Vagina (tissue), 2 donors: ENCODE data around the gene VPS18. TPM values are rescaled to one million over a fixed set of nuclear protein-coding genes. Genes with fewer than 3 reads are reported as not detected.

Source experiments
- DNase-seq, 2 donors: peaks; one replicate each; pipeline ENCODE4 v3.0.0-alpha.2; 2017; ENCODE audit errors: extremely low spot score in 2 of 2
- H3K27ac ChIP-seq: fragments of 200-600 bp; sonication (generic); one replicate; pipeline ENCODE4 v1.5.1; 2019
- H3K27me3 ChIP-seq: fragments of 200-600 bp; sonication (generic); one replicate; pipeline ENCODE4 v1.5.1; 2019
- H3K36me3 ChIP-seq, 2 donors: fragments of 200-600 bp; sonication (generic); one replicate each; pipeline ENCODE4 v1.5.1; 2017 to 2019
- H3K4me1 ChIP-seq: fragments of 200-600 bp; sonication (generic); one replicate; pipeline ENCODE4 v1.5.1; 2019
- H3K4me3 ChIP-seq, 2 donors: fragments of 200-600 bp; sonication (generic); 1 replicate in 1 of 2; 2 replicates in 1 of 2; pipeline ENCODE4 v1.5.1; 2016 to 2019
- H3K9me3 ChIP-seq: fragments of 200-600 bp; sonication (generic); one replicate; pipeline ENCODE4 v1.5.1; 2019
- POLR2A ChIP-seq, 2 donors: fragments of 450-650 bp; IDR thresholded peaks; one replicate each; pipeline ENCODE4 v1.6.1; 2017; ENCODE audit warnings: antibody characterized with exemption in 2 of 2, mild to moderate bottlenecking in 2 of 2, moderate library complexity in 2 of 2
- POLR2AphosphoS5 ChIP-seq, 2 donors: sonication (generic); formaldehyde crosslinking; IDR thresholded peaks; one replicate each; pipeline ENCODE4 v1.9.0; 2017; ENCODE audit warnings: antibody characterized with exemption in 2 of 2, mild to moderate bottlenecking in 2 of 2, low read depth in 1 of 2; ENCODE audit not compliant: insufficient read depth in 1 of 2
- intact Hi-C: fragments of 100-400 bp; cut with DNase I; formaldehyde crosslinking; loops from one replicate; pipeline ENCODE4 v1.15.1; 2023
- total RNA-seq: library from RNA; depleted of rRNA; stranded (reverse); fragments of >200 nt; gene quantifications from one replicate; pipeline ENCODE4 v1.2.3, GENCODE V29; 2016
- TF ChIP-seq, protein P1 (sequence below), 3 experiments: fragments of 450-650 bp in 2 of 3; fragments of 200-600 bp in 1 of 3; sonication (generic) in 1 of 3; IDR thresholded peaks; one replicate each; pipeline ENCODE4 v1.5.1; 2017 to 2019; ENCODE audit warnings: antibody characterized with exemption in 3 of 3, mild to moderate bottlenecking in 2 of 3, moderate library complexity in 2 of 3

The VPS18 gene
- total RNA-seq, 1 donor from 2014 or later = 21.4 TPM

DNA sequence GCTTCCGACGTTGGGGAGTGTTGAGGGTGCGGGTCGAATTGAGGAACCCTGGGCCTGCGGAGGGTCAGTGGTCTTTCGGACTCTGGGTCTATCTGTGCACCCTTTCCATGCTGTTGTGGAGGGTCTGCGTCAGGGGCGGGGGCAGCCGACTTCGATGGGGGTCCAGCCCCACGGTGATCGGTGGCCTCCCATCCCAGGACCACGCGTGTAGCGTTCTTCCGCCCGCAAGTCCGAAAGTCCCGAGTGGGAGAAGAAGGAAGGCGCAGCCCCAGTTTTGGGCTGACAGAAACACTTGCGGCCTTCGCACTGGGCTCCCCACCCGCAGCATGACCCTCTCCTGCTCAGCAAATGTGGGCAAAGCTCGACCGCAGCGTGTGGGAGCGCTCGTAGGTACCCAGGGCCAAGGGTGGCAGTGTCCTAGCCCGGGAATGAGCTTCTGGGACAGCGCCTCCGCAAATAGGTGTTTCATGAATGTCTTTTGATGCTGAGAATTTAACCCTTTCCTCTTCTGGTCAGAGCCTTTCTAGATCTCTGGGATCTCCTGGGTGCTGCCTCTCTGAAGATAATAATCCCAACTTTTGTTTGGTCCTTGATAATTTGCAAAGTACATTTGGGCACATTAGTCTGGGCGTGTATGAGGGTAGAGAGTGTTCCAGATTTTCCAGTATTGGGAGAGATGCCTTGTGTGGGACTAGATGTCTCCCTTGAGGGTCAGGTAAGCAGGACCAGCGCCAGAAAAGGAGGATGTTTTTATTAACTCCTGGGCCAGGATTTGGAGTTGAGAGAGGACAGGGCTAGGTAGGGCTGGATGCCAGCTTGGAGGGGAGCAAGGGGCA, 32.6 kb downstream of the VPS18 start:
- Histone ChIP-seq H3K27me3 (peaks cover 18% of the 10 kb centered on the region), H3K27ac (no peak overlapping the region), H3K4me1 (peaks cover 62% of the 10 kb centered on the region), H3K36me3 (no peaks in the 10 kb centered on the region), H3K9me3 (no peaks in the 10 kb centered on the region), H3K4me3 (no peak overlapping the region)
- no peak for TF ChIP-seq POLR2A (IDR thresholded peaks at IDR 0.05)
- TF ChIP-seq, protein P1, sequence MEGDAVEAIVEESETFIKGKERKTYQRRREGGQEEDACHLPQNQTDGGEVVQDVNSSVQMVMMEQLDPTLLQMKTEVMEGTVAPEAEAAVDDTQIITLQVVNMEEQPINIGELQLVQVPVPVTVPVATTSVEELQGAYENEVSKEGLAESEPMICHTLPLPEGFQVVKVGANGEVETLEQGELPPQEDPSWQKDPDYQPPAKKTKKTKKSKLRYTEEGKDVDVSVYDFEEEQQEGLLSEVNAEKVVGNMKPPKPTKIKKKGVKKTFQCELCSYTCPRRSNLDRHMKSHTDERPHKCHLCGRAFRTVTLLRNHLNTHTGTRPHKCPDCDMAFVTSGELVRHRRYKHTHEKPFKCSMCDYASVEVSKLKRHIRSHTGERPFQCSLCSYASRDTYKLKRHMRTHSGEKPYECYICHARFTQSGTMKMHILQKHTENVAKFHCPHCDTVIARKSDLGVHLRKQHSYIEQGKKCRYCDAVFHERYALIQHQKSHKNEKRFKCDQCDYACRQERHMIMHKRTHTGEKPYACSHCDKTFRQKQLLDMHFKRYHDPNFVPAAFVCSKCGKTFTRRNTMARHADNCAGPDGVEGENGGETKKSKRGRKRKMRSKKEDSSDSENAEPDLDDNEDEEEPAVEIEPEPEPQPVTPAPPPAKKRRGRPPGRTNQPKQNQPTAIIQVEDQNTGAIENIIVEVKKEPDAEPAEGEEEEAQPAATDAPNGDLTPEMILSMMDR (IDR thresholded peaks at IDR 0.05) = no peak
- TF ChIP-seq POLR2AphosphoS5 (IDR thresholded peaks at IDR 0.05; ENCODE audit: insufficient read depth in 1 of 2, low read depth in 1 of 2) = no peak
- no peak for DNase-seq
- intact Hi-C loops = no loop called here

DNA sequence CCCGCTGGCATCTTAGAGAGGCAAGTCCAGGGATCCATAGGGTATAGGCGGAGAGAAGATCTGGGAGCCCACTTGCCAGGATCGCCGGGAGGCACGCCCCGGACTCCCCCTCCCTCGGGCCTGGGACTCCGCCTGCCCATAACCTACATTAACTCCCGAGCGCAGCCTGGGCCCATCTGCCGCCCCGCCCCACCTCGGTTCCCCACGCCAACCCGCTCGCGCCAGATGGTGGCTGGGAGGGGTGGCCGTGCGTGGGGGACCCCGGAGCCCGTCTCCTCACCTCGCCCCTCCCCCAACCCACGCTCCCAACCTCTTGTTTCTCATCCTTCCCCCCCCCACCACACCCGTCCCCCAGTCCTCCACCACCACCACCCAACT, 33.2 kb downstream of the VPS18 start:
- no peak for TF ChIP-seq POLR2AphosphoS5 (IDR thresholded peaks at IDR 0.05; ENCODE audit: insufficient read depth in 1 of 2, low read depth in 1 of 2)
- TF ChIP-seq, protein P1 (IDR thresholded peaks at IDR 0.05) = no peak
- TF ChIP-seq POLR2A (IDR thresholded peaks at IDR 0.05) = no peak
- intact Hi-C loops = no loop called here
- Histone ChIP-seq H3K4me3 (peak overlapping the region; percentile 33 to 45), H3K9me3 (no peaks in the 10 kb centered on the region), H3K36me3 (no peaks in the 10 kb centered on the region), H3K27ac (no peak overlapping the region), H3K27me3 (peaks cover 18% of the 10 kb centered on the region), H3K4me1 (peaks cover 62% of the 10 kb centered on the region)
- no peak for DNase-seq

DNA sequence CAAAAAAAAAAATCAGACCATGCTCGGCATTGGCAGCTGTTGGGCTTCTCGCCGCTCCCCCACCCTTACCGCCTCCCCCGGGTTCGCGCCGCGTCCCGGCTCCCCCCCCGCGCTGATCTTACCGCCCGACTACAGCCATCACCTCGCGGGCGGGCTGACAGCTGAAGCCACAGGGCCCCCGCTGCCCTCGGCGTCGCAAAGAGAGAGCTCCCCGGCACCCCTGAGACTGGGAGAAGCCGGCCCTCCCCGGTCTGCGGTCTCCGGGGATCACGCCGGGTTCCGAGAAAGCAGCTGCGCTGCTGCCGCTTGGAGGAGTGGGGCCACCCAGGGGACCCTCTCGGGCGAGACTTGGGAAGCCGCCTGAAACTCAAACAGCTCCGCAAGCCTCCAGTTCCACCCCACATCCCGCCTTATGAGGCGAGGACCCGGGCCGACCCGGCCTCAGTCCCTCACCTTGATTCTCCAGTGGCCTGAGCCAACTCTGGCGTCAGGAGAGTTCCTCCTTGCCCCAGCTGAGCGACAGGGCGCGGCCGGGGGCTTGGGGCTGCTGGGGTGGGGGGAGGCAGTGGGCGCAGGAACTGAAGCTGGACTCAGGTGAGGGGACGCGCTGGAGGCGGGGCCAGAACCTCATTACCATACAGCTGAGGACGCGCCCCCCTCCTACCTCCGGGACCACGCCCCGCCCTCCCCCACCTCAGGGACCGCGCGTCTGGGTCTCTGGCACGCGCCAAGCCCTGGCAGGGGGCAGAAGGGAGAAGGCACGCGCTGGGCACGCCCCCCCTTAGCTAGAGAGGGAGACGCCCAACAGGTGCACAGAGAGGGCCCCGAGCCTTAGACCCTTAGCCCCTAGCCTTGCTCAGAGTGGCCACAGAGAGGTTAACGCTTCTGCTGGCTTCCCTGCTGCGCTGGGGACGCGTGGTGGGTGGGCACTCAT, 33.9 kb downstream of the VPS18 start:
- no peak for TF ChIP-seq POLR2A (IDR thresholded peaks at IDR 0.05)
- no peak for TF ChIP-seq POLR2AphosphoS5 (IDR thresholded peaks at IDR 0.05; ENCODE audit: insufficient read depth in 1 of 2, low read depth in 1 of 2)
- TF ChIP-seq, protein P1 (IDR thresholded peaks at IDR 0.05) = no peak
- peaks cover 62% of the 10 kb centered on the region for H3K4me1 ChIP-seq
- no peak overlapping the region for H3K27ac ChIP-seq
- H3K27me3 ChIP-seq = peaks cover 18% of the 10 kb centered on the region
- H3K9me3 ChIP-seq = no peaks in the 10 kb centered on the region
- no peaks in the 10 kb centered on the region for H3K36me3 ChIP-seq
- no peak for DNase-seq
- peak overlapping the region; percentile 33 to 45 for H3K4me3 ChIP-seq
- intact Hi-C loops = no loop called here

DNA sequence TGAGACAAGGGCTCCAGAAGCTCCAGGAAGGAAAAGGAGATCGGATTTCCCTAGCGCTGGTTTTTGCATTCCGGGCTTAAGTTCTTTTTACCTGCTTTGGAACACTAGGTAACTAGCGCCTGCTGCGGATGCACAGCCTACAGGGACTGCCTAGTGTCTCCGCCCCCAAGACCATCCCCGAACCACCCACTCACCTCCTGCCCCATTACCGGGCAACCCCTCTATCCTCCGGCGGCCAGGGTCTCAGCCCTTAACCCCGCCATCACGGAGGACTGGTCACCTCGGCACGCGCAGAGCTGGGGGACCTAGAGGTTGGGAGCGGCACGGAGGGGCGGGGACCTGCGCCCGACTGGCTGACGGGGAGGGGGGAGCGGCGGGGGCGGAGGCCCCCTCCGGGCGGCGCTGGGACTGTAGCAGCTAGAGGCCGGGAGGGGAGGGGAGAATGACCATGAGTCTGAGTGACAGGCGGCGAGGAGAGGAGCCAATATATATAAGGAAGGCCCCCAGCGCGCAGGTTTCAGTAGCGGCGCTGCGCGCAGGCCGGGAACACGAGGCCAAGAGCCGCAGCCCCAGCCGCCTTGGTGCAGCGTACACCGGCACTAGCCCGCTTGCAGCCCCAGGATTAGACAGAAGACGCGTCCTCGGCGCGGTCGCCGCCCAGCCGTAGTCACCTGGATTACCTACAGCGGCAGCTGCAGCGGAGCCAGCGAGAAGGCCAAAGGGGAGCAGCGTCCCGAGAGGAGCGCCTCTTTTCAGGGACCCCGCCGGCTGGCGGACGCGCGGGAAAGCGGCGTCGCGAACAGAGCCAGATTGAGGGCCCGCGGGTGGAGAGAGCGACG, 34.8 kb downstream of the VPS18 start, which contains the start of gene DLL4:
Gene DLL4, plus strand, starts transcription at position 520 of the 839 bp plus-strand sequence. CDS start 329 bp downstream, outside the sequence.
- peak within 1 kb of the TSS; percentile 33 to 45 for H3K4me3 ChIP-seq
- H3K27ac ChIP-seq = no peak within 1 kb of the TSS
- TF ChIP-seq POLR2A (IDR thresholded peaks at IDR 0.05) = peak in 1 of 2 donors; percentile 58
- TF ChIP-seq, protein P1 (IDR thresholded peaks at IDR 0.05) = no peak
- peak in 1 of 2 donors; percentile 78 for TF ChIP-seq POLR2AphosphoS5 (IDR thresholded peaks at IDR 0.05; ENCODE audit: insufficient read depth in 1 of 2, low read depth in 1 of 2)
- intact Hi-C loops = no loop called here
- H3K9me3 ChIP-seq = no peaks in the 10 kb centered on the region
- no peaks in the 10 kb centered on the region for H3K36me3 ChIP-seq
- no peak for DNase-seq
- H3K4me1 ChIP-seq = peaks cover 62% of the 10 kb centered on the region
- H3K27me3 ChIP-seq = peaks cover 18% of the 10 kb centered on the region
